ENCODE data around the gene PLD4. TPM values are rescaled to one million over a fixed set of nuclear protein-coding genes. Genes with fewer than 3 reads are reported as not detected.

The PLD4 gene
- total RNA-seq (1 to 10 TPM; 1.1 to 4.0 TPM), total RNA-seq (0 to 0.60 reads per million in 2 donors)

GRCh38 chr14:104924421-104925213 is at the start of gene PLD4:
TSS of gene PLD4 (plus strand) at chr14:104924879. CDS start at chr14:104927141, 2,262 bp downstream.
- peaks cover 15% of the 10 kb centered on the region for H3K27me3 Mint-ChIP-seq
- H3K4me1 Mint-ChIP-seq, result no peaks in the 10 kb centered on the region
- H3K36me3 Mint-ChIP-seq (ENCODE audit: low read depth), result no peaks in the 10 kb centered on the region
- H3K27ac Mint-ChIP-seq, result no peak within 1 kb of the TSS
- ATAC-seq (no peak), DNase-seq (no peak)
- peak within 1 kb of the TSS; percentile 28 for H3K4me3 Mint-ChIP-seq
- H3K9me3 ChIP-seq (ENCODE audit: control insufficient read depth, low read length, poor library complexity, severe bottlenecking), result no peaks in the 10 kb centered on the region

GRCh38 chr14:104875412-104875751 is 49.3 kb upstream of the PLD4 start:
- no peaks in the 10 kb centered on the region for H3K36me3 Mint-ChIP-seq (ENCODE audit: low read depth)
- H3K27me3 Mint-ChIP-seq, result no peaks in the 10 kb centered on the region
- no peak overlapping the region for H3K27ac Mint-ChIP-seq

GRCh38 chr14:104875811-104876210 is 48.9 kb upstream of the PLD4 start:
- Mint-ChIP-seq H3K27ac (no peak overlapping the region), H3K4me1 (peaks cover 13% of the 10 kb centered on the region), H3K36me3 (ENCODE audit: low read depth) (no peaks in the 10 kb centered on the region), H3K27me3 (no peaks in the 10 kb centered on the region), H3K4me3 (no peak overlapping the region)
- no peaks in the 10 kb centered on the region for H3K9me3 ChIP-seq (ENCODE audit: control insufficient read depth, low read length, poor library complexity, severe bottlenecking)
- DNase-seq, result no peak
- ATAC-seq, result no peak

More at GRCh38 chr14:104875412-104875751, 49.3 kb upstream of the PLD4 start:
- DNase-seq (no peak), ATAC-seq (no peak)
- no peak overlapping the region for H3K4me3 Mint-ChIP-seq
- no peaks in the 10 kb centered on the region for H3K9me3 ChIP-seq (ENCODE audit: control insufficient read depth, low read length, poor library complexity, severe bottlenecking)
- H3K4me1 Mint-ChIP-seq, result peaks cover 10% of the 10 kb centered on the region

- DNase-seq (no peak), ATAC-seq (peak; percentile 91)
- Mint-ChIP-seq H3K4me1 (peaks cover 13% of the 10 kb centered on the region), H3K27me3 (no peaks in the 10 kb centered on the region), H3K36me3 (ENCODE audit: low read depth) (no peaks in the 10 kb centered on the region), H3K4me3 (no peak overlapping the region), H3K27ac (no peak overlapping the region)
- H3K9me3 ChIP-seq (ENCODE audit: control insufficient read depth, low read length, poor library complexity, severe bottlenecking), result no peaks in the 10 kb centered on the region
Measured at GRCh38 chr14:104876251-104876699, 48.4 kb upstream of the PLD4 start.

- H3K4me3 Mint-ChIP-seq, result no peak overlapping the region
- H3K9me3 ChIP-seq (ENCODE audit: control insufficient read depth, low read length, poor library complexity, severe bottlenecking), result no peaks in the 10 kb centered on the region
- H3K27ac Mint-ChIP-seq, result no peak overlapping the region
- peaks cover 13% of the 10 kb centered on the region for H3K4me1 Mint-ChIP-seq
- H3K36me3 Mint-ChIP-seq (ENCODE audit: low read depth), result no peaks in the 10 kb centered on the region
- ATAC-seq, result no peak
- H3K27me3 Mint-ChIP-seq, result no peaks in the 10 kb centered on the region
- DNase-seq, result no peak
Measured at GRCh38 chr14:104877066-104877805, 47.4 kb upstream of the PLD4 start.

GRCh38 chr14:104877806-104878550 is 46.7 kb upstream of the PLD4 start:
- no peaks in the 10 kb centered on the region for H3K27me3 Mint-ChIP-seq
- H3K4me3 Mint-ChIP-seq, result no peak overlapping the region
- no peaks in the 10 kb centered on the region for H3K36me3 Mint-ChIP-seq (ENCODE audit: low read depth)
- H3K27ac Mint-ChIP-seq, result no peak overlapping the region
- ATAC-seq (no peak), DNase-seq (no peak)
- H3K4me1 Mint-ChIP-seq, result peaks cover 7% of the 10 kb centered on the region
- H3K9me3 ChIP-seq (ENCODE audit: control insufficient read depth, low read length, poor library complexity, severe bottlenecking), result no peaks in the 10 kb centered on the region

GRCh38 chr14:104878582-104878981 is 46.1 kb upstream of the PLD4 start:
- Mint-ChIP-seq H3K4me1 (peaks cover 7% of the 10 kb centered on the region), H3K36me3 (ENCODE audit: low read depth) (no peaks in the 10 kb centered on the region), H3K4me3 (no peak overlapping the region), H3K27me3 (no peaks in the 10 kb centered on the region), H3K27ac (no peak overlapping the region)
- no peak for ATAC-seq
- peak in 1 of 3 donors; percentile 7 for DNase-seq
- H3K9me3 ChIP-seq (ENCODE audit: control insufficient read depth, low read length, poor library complexity, severe bottlenecking), result no peaks in the 10 kb centered on the region

- H3K9me3 ChIP-seq (ENCODE audit: control insufficient read depth, low read length, poor library complexity, severe bottlenecking), result no peaks in the 10 kb centered on the region
- DNase-seq (no peak), ATAC-seq (no peak)
- Mint-ChIP-seq H3K36me3 (ENCODE audit: low read depth) (no peaks in the 10 kb centered on the region), H3K27me3 (no peaks in the 10 kb centered on the region), H3K4me3 (no peak overlapping the region), H3K4me1 (peaks cover 7% of the 10 kb centered on the region), H3K27ac (no peak overlapping the region)
Measured at GRCh38 chr14:104879201-104879982, 45.3 kb upstream of the PLD4 start.

- Mint-ChIP-seq H3K4me1 (peaks cover 4% of the 10 kb centered on the region), H3K27ac (no peak overlapping the region), H3K4me3 (no peak overlapping the region), H3K27me3 (no peaks in the 10 kb centered on the region), H3K36me3 (ENCODE audit: low read depth) (no peaks in the 10 kb centered on the region)
- no peaks in the 10 kb centered on the region for H3K9me3 ChIP-seq (ENCODE audit: control insufficient read depth, low read length, poor library complexity, severe bottlenecking)
- ATAC-seq, result no peak
- no peak for DNase-seq
Measured at GRCh38 chr14:104879983-104880565, 44.6 kb upstream of the PLD4 start.

GRCh38 chr14:104880584-104881210 is 44.0 kb upstream of the PLD4 start:
- ATAC-seq, result no peak
- H3K27me3 Mint-ChIP-seq, result no peaks in the 10 kb centered on the region
- H3K27ac Mint-ChIP-seq, result no peak overlapping the region
- no peaks in the 10 kb centered on the region for H3K9me3 ChIP-seq (ENCODE audit: control insufficient read depth, low read length, poor library complexity, severe bottlenecking)
- no peaks in the 10 kb centered on the region for H3K36me3 Mint-ChIP-seq (ENCODE audit: low read depth)
- DNase-seq, result no peak
- no peak overlapping the region for H3K4me3 Mint-ChIP-seq
- peaks cover 3% of the 10 kb centered on the region for H3K4me1 Mint-ChIP-seq

- Mint-ChIP-seq H3K27me3 (no peaks in the 10 kb centered on the region), H3K4me3 (no peak overlapping the region), H3K27ac (no peak overlapping the region), H3K4me1 (peaks cover 3% of the 10 kb centered on the region), H3K36me3 (ENCODE audit: low read depth) (no peaks in the 10 kb centered on the region)
- ATAC-seq (no peak), DNase-seq (no peak)
- no peaks in the 10 kb centered on the region for H3K9me3 ChIP-seq (ENCODE audit: control insufficient read depth, low read length, poor library complexity, severe bottlenecking)
Measured at GRCh38 chr14:104881369-104881979, 43.2 kb upstream of the PLD4 start.
